Measurements from ENCODE around the gene PIK3CD.

GRCh38 chr1:9767964-9768668, 116.6 kb downstream of the PIK3CD start:
- TF ChIP-seq, protein P1, sequence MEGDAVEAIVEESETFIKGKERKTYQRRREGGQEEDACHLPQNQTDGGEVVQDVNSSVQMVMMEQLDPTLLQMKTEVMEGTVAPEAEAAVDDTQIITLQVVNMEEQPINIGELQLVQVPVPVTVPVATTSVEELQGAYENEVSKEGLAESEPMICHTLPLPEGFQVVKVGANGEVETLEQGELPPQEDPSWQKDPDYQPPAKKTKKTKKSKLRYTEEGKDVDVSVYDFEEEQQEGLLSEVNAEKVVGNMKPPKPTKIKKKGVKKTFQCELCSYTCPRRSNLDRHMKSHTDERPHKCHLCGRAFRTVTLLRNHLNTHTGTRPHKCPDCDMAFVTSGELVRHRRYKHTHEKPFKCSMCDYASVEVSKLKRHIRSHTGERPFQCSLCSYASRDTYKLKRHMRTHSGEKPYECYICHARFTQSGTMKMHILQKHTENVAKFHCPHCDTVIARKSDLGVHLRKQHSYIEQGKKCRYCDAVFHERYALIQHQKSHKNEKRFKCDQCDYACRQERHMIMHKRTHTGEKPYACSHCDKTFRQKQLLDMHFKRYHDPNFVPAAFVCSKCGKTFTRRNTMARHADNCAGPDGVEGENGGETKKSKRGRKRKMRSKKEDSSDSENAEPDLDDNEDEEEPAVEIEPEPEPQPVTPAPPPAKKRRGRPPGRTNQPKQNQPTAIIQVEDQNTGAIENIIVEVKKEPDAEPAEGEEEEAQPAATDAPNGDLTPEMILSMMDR (IDR thresholded peaks at IDR 0.05): no peak
- no peak for TF ChIP-seq POLR2A (IDR thresholded peaks at IDR 0.05)
